GM18951 (cell line): ENCODE measurements around the gene CCL19.
A peak's percentile ranks its signal among the peaks of the same experiment; 100 is the strongest.

ENCODE experiments used
- POLR2A ChIP-seq: IDR thresholded peaks from 4 replicates; pipeline ENCODE4 v1.6.1; 2011; ENCODE audit warnings: mild to moderate bottlenecking; ENCODE audit not compliant: insufficient read length, insufficient read depth; ENCODE audit errors: extremely low read depth
- in situ Hi-C: fragments of 300-500 bp; cut with MboI; formaldehyde crosslinking; loops from one replicate; pipeline ENCODE4 v1.12.0; 2022; ENCODE audit warnings: low sequenced_read_pairs, mixed read lengths, inconsistent platforms; ENCODE audit not compliant: unreplicated experiment

Gene CCL19

GRCh38 chr9:34663303-34663605 lies 27.8 kb downstream of the CCL19 start:
- no peak for TF ChIP-seq POLR2A
- in situ Hi-C loops = no loop called here

GRCh38 chr9:34662526-34663302 lies 28.4 kb downstream of the CCL19 start, which contains the start of gene CCL27:
Gene CCL27 (minus strand): TSS chr9:34662657. CDS start chr9:34662633, 24 bp downstream.
- in situ Hi-C loops = no loop called here
- no peak for TF ChIP-seq POLR2A

- in situ Hi-C loops = no loop called here
- TF ChIP-seq POLR2A = no peak
These were observed 31.4 kb downstream of the CCL19 start for GRCh38 chr9:34659592-34660253.

GRCh38 chr9:34658461-34658860 lies 32.6 kb downstream of the CCL19 start:
- in situ Hi-C loops = no loop called here

GRCh38 chr9:34656992-34657391 lies 34.1 kb downstream of the CCL19 start:
- TF ChIP-seq POLR2A = no peak
- in situ Hi-C loops = no loop called here

More at GRCh38 chr9:34658461-34658860, 32.6 kb downstream of the CCL19 start:
- no peak for TF ChIP-seq POLR2A

- no peak for TF ChIP-seq POLR2A
- in situ Hi-C loops = no loop called here
These were observed 35.7 kb downstream of the CCL19 start for GRCh38 chr9:34655394-34655793.

GRCh38 chr9:34654323-34655051 lies 36.6 kb downstream of the CCL19 start:
- no peak for TF ChIP-seq POLR2A
- in situ Hi-C loops = no loop called here

- no peak for TF ChIP-seq POLR2A
- in situ Hi-C loops = no loop called here
These were observed 37.7 kb downstream of the CCL19 start for GRCh38 chr9:34653151-34654072.

GRCh38 chr9:34652602-34653000 lies 38.5 kb downstream of the CCL19 start:
- TF ChIP-seq POLR2A = no peak
- in situ Hi-C loops = no loop called here

- in situ Hi-C loops = no loop called here
- TF ChIP-seq POLR2A = peak; percentile 16
These were observed 39.0 kb downstream of the CCL19 start, which contains the start of gene IL11RA for GRCh38 chr9:34651876-34652601. Gene IL11RA (plus strand): TSS chr9:34652185. CDS start chr9:34655218, 3,033 bp downstream.

GRCh38 chr9:34651321-34651720 lies 39.8 kb downstream of the CCL19 start:
- TF ChIP-seq POLR2A = no peak
- in situ Hi-C loops = no loop called here

- in situ Hi-C loops = no loop called here
- TF ChIP-seq POLR2A = no peak
These were observed 40.3 kb downstream of the CCL19 start for GRCh38 chr9:34650816-34651215.
